HG03066 (cell line): ENCODE results near the gene PAX7.

Experiments used
- ATAC-seq: cut with Tn5 transposase; IDR thresholded peaks from one replicate; pipeline ENCODE4 v1.9.1; 2021; ENCODE audit warnings: low read depth; ENCODE audit not compliant: unreplicated experiment

The PAX7 gene

GRCh38 chr1:18640228-18641004 lies 9.8 kb downstream of the PAX7 start:
- ATAC-seq: no peak

GRCh38 chr1:18641005-18641941 lies 10.6 kb downstream of the PAX7 start:
- no peak for ATAC-seq

DNA sequence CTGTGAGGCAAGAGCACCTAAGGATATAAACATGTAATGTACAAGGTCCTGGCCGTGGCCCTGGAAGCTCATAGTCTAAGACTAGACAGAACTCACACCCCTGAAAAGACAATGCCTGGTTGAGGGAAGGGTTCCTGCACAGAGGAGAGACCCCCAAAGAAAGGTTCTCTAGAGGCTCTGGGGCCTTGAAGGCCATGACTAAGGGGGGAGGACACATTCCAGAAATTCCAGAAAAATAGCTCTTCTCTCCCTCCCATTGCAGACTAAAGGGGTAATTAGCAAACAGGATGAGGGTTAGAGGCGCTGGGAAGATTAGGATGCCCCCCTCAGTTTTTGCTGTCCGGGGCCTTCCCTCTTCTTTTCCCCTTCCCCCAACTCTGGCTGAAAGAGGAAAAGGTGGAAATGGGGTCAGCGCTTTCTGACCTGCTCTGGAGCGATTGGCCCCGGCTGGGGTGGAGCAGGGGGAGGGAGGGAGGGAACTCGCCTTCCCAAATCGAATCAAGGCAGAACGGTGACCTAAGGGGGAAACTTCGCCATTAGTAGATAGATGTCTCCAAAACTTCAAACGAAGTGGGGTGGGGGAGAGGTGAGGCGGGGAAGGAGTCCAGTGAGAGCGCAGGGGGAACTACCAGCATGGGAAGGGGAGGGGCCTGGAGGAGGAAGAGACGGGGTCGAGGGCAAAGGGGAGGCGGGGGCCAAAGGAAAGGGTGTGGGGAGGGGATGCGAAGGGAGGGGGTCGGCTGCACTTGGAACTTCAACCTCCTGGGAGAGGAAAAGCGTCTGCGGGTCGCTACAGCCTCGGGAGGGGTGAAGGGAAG lies 11.8 kb downstream of the PAX7 start:
- no peak for ATAC-seq

GRCh38 chr1:18643154-18644012 lies 12.7 kb downstream of the PAX7 start:
- ATAC-seq: no peak

DNA sequence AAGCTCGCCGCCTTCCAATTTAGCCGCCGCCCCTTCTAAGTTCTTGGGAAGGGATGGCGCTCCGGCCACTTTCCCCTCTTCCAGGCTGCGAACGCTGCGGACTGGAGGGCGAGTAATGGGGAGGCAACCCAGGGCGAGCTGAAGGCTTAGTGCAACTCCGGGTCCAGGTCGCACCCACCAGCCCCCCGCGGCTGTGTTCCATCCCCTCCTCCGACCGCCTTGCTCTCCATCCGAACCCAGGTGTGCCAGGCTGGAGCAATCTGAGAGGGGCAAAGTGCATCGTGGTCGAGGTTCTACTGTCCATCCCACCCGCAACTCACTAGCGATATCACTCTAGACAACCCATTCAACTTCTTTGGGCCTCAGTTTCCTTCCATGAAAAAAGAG lies 13.4 kb downstream of the PAX7 start:
- no peak for ATAC-seq

GRCh38 chr1:18644446-18644845 lies 13.8 kb downstream of the PAX7 start:
- ATAC-seq: no peak

DNA sequence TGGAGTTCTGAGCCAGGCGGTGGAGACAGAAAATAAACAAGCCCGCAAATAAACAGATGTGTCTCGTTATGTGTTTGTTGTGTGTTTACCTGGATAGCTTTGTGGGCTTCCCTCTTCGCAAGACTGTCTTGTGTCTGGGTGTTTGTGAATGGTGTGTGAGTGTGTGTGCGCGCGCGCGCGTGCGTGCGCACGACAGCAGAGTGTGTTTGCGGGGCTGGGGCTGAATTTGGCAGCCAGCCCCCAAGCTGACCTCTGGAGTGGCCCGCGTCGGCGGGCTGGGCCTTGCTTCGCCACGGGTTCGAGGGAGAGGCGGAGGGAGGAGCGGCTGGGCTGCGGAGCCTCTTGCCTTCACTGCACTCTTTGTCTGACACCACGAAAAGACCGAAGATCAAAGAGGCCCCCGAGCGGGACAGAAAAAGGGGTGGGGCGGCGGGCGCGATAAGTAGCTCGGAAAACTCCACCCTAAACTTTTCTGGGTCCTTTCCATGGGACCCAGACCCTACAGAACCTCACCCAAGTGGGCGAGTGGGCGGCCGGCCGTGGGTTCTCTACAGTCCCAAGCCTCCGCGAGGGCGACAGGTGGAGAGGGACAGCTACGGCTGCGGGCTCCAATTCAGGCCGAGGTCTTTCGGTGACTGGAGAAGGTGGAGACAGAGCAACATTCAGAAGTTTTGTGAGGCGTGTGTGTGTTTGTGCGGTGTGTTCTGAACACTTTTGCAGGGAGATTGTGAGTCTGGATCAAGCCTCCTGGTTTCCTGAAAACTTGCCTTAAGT lies 14.5 kb downstream of the PAX7 start:
- no peak for ATAC-seq

GRCh38 chr1:18645747-18646090 lies 15.1 kb downstream of the PAX7 start:
- no peak for ATAC-seq

DNA sequence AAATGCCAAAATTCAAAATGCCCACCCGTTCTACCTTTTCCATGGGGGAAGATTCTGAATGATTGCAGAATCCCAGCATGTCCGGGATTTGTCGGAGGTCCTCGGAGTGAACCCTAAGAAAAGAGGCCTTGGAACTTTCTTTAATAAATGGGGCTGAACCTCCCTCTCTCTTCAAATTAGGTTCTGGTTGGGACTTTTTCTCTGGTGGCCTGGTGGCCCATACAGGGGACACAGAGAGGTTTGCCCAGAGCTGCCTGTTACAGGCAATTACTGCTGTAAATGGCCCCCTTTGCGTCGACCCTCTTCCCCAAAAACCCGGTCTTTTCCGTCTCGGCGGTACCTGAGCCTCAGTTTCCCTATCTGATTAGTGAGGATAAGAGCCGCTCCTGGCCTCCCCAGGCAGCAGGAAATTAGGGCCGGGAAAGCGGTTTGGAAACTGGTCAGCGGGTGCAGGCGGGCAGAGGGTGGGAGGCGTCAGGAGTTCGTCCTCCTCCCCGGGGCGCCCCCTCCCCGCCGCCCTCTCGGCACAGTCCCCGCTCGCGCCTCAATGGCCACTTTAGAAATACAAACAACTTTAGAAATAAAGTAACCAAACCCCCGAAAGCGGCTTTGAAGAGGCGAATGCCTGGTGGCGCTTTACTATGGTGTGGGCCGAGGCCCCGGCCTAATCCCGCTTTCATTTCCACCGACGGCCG lies 15.6 kb downstream of the PAX7 start:
- no peak for ATAC-seq

GRCh38 chr1:18646786-18647410 lies 16.3 kb downstream of the PAX7 start:
- no peak for ATAC-seq

GRCh38 chr1:18647681-18648214 lies 17.1 kb downstream of the PAX7 start:
- no peak for ATAC-seq

DNA sequence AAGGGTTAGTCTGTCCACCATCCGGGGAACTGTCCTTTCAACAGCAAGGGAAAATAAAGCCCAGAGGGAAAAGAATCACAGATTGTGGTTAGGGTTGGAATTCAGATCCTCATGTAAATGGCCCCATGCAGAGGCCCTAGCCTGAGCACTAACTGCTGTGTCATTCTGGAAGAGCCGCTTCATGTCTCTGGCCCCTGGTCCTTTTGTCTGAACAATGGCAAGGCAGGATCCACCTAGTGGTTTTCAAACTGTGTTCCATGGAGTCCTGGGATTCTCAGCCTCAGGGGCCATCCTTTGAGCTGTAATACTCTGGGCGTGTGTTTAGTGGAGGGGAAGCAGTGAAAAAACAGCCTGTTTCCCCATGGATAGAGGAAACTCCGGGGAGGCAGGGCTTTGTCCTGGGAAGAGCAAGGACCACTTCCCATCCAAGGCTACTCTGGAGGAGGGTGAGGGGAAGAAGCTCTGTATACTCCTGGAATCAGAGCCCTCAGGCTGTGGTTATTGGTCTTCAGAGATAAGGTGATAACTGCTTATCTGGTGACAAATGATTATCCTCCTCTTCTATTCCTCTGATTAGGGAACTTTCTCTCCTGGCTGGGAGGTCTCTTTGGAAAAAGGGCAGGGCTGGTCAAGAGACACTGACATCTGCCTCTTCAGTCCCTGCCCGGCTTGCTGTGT lies 19.2 kb downstream of the PAX7 start:
- ATAC-seq: no peak

GRCh38 chr1:18651713-18652112 lies 21.1 kb downstream of the PAX7 start:
- ATAC-seq: no peak

- no peak for ATAC-seq
These were observed 22.1 kb downstream of the PAX7 start for GRCh38 chr1:18652791-18653190.

DNA sequence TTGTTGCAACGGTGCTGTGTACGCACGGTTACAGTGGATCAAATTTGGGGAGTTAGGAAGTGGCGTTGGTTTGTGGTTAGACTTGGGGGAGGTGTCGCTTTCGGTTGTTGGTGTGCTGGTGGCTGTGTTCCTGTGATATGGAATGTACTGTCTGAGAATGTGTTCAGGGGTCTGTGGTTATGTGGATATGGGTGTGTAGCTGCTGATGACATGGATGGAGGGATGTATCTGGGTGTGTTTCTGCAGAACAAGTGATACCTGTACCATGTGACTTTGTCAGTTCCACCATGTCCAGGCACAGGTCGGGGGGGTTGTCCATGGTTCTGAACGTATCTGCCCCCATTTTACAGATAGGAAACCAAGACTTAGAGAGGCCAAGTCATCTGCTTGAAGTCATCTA lies 22.7 kb downstream of the PAX7 start:
- ATAC-seq: no peak

DNA sequence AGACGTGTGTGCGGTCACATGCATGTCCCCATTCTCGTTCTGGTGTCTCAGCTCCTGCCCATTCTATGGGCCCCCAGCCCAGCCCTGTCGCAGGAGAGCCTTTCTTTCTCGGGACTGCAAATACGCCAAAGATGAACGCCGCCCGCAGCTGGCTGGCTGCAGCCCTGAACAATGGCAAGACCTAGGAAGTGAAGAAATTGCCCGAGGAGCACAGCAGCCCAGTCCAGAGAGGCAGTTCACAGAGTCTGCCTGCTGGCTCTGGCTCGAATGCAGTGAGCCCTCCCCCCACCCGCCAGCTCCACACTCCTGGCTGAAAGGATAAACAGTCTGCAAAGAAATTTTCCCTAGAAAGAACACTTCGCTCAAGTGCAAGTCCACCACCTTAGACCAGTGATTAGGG lies 23.3 kb downstream of the PAX7 start:
- no peak for ATAC-seq

- no peak for ATAC-seq
These were observed 24.0 kb downstream of the PAX7 start for GRCh38 chr1:18654599-18654998.
